Measurements from ENCODE around the gene CLMP. TPM values are rescaled to one million over a fixed set of nuclear protein-coding genes. Genes with fewer than 3 reads are reported as not detected.

The CLMP gene
- polyA plus RNA-seq, 2 of the 4 experiments (the other 2 are of a cell fraction): 15.7 to 17.1 TPM

DNA sequence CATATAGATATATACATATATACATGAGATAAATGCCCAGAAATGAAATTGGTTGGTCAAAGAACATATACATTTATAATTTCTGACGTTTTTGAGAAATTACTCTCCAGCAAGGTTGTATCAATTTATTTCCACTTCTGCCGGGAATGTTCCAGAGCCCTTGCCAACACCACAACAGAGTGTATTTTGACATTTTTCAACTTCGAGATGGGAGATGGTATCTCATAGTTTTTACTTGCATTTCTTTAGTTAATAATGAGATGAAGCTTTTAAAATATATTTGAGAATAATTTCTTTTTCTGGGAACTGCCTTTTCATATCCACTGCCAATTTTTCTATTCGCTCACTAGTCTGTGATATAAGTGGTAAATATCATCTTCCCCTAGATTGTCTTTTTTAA, 19.3 kb upstream of the CLMP start:
- no peak overlapping the region for H3K4me2 ChIP-seq
- WGBS (ENCODE audit: missing lambda C conversion rate): 61% methylated on average over 4 of the region's 4 CpGs
- FAIRE-seq: no peak
- DNase-seq (ENCODE audit: low read depth in 1 of 2, low spot score in 1 of 2): no peak
- H3K9me3 ChIP-seq: no peaks in the 10 kb centered on the region
- TF ChIP-seq RFX5 (IDR thresholded peaks at IDR 0.05) (no peak), HOXB5 (CRISPR knock-in tag; IDR thresholded peaks at IDR 0.05) (no peak), CBX8 (IDR thresholded peaks at IDR 0.05) (no peak), CHD2 (IDR thresholded peaks at IDR 0.05; ENCODE audit: low read length, partially characterized antibody) (no peak), CHD4 (IDR thresholded peaks at IDR 0.05; ENCODE audit: borderline replicate concordance) (no peak), ESRRA (IDR thresholded peaks at IDR 0.05; ENCODE audit: borderline replicate concordance, low read length) (no peak), BHLHE40 (IDR thresholded peaks at IDR 0.05; ENCODE audit: low read depth, low read length) (no peak), NR3C1 (IDR thresholded peaks at IDR 0.05) (no peak), EHF (CRISPR knock-in tag; IDR thresholded peaks at IDR 0.05) (no peak), HOXA7 (CRISPR knock-in tag; IDR thresholded peaks at IDR 0.05) (no peak), RAD21 (conservative IDR thresholded peaks at IDR 0.05 in 1 of 2, IDR thresholded peaks at IDR 0.05 in 1 of 2) (no peak), ZNF302 (CRISPR knock-in tag; IDR thresholded peaks at IDR 0.05) (no peak), JUNB (IDR thresholded peaks at IDR 0.05) (no peak)
- TF ChIP-seq, protein P1, sequence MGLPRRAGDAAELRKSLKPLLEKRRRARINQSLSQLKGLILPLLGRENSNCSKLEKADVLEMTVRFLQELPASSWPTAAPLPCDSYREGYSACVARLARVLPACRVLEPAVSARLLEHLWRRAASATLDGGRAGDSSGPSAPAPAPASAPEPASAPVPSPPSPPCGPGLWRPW (IDR thresholded peaks at IDR 0.05): no peak
- TF ChIP-seq, protein P2, sequence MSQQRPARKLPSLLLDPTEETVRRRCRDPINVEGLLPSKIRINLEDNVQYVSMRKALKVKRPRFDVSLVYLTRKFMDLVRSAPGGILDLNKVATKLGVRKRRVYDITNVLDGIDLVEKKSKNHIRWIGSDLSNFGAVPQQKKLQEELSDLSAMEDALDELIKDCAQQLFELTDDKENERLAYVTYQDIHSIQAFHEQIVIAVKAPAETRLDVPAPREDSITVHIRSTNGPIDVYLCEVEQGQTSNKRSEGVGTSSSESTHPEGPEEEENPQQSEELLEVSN (IDR thresholded peaks at IDR 0.05; ENCODE audit: borderline replicate concordance, low read depth): no peak
- TF ChIP-seq, protein P3, sequence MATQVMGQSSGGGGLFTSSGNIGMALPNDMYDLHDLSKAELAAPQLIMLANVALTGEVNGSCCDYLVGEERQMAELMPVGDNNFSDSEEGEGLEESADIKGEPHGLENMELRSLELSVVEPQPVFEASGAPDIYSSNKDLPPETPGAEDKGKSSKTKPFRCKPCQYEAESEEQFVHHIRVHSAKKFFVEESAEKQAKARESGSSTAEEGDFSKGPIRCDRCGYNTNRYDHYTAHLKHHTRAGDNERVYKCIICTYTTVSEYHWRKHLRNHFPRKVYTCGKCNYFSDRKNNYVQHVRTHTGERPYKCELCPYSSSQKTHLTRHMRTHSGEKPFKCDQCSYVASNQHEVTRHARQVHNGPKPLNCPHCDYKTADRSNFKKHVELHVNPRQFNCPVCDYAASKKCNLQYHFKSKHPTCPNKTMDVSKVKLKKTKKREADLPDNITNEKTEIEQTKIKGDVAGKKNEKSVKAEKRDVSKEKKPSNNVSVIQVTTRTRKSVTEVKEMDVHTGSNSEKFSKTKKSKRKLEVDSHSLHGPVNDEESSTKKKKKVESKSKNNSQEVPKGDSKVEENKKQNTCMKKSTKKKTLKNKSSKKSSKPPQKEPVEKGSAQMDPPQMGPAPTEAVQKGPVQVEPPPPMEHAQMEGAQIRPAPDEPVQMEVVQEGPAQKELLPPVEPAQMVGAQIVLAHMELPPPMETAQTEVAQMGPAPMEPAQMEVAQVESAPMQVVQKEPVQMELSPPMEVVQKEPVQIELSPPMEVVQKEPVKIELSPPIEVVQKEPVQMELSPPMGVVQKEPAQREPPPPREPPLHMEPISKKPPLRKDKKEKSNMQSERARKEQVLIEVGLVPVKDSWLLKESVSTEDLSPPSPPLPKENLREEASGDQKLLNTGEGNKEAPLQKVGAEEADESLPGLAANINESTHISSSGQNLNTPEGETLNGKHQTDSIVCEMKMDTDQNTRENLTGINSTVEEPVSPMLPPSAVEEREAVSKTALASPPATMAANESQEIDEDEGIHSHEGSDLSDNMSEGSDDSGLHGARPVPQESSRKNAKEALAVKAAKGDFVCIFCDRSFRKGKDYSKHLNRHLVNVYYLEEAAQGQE (IDR thresholded peaks at IDR 0.05): no peak
- TF ChIP-seq, protein P4, sequence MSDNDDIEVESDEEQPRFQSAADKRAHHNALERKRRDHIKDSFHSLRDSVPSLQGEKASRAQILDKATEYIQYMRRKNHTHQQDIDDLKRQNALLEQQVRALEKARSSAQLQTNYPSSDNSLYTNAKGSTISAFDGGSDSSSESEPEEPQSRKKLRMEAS (IDR thresholded peaks at IDR 0.05): no peak
- TF ChIP-seq, protein P5, sequence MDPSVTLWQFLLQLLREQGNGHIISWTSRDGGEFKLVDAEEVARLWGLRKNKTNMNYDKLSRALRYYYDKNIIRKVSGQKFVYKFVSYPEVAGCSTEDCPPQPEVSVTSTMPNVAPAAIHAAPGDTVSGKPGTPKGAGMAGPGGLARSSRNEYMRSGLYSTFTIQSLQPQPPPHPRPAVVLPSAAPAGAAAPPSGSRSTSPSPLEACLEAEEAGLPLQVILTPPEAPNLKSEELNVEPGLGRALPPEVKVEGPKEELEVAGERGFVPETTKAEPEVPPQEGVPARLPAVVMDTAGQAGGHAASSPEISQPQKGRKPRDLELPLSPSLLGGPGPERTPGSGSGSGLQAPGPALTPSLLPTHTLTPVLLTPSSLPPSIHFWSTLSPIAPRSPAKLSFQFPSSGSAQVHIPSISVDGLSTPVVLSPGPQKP (IDR thresholded peaks at IDR 0.05; ENCODE audit: low read depth, low read length): no peak
- POLR2A ChIA-PET: no interaction called here
- ATAC-seq: no peak
- H3K4me1 ChIP-seq: peaks cover 22% of the 10 kb centered on the region
- CTCF ChIA-PET: no interaction called here
- no peak overlapping the region for H3K4me3 ChIP-seq
- no peak overlapping the region for H3K27ac ChIP-seq

DNA sequence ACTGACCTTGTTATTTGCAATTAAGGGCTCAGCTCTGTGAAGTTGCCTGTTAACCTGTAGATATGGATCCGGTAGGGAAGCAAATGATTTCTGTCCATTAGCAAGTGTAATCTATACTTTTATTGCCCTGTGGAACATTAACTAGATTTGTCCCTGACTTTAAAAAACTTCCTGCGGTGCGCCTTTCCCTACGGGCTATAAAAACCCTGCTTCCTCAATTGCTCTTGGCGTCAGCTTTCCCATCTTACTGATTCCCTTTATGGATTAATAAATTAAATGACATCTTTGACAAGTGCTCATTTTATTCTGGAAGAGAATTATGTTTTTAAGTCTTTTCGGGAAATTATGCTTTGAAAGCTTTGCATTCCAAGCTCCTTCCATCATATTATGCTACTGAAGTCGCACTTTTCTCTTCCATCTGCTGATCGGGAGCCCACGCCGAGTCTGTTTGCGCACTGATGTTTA, 18.3 kb upstream of the CLMP start:
- no peak overlapping the region for H3K4me2 ChIP-seq
- no peak overlapping the region for H3K27ac ChIP-seq
- ChIA-PET POLR2A (no interaction called here), CTCF (interaction anchor here (0.9 kb wide), 1 partner anchor 101 kb away, joined by 4 read pairs; no protein-coding TSS in a partner anchor)
- H3K4me1 ChIP-seq: peaks cover 11% of the 10 kb centered on the region
- H3K9me3 ChIP-seq: no peaks in the 10 kb centered on the region
- 89% methylated on average over 11 of the region's 11 CpGs for WGBS (ENCODE audit: missing lambda C conversion rate)
- DNase-seq (ENCODE audit: low read depth in 1 of 2, low spot score in 1 of 2): no peak
- no peak for ATAC-seq
- FAIRE-seq: no peak
- no peak for TF ChIP-seq ZFP36 (IDR thresholded peaks at IDR 0.05; ENCODE audit: borderline replicate concordance, partially characterized antibody)
- TF ChIP-seq, protein P6, sequence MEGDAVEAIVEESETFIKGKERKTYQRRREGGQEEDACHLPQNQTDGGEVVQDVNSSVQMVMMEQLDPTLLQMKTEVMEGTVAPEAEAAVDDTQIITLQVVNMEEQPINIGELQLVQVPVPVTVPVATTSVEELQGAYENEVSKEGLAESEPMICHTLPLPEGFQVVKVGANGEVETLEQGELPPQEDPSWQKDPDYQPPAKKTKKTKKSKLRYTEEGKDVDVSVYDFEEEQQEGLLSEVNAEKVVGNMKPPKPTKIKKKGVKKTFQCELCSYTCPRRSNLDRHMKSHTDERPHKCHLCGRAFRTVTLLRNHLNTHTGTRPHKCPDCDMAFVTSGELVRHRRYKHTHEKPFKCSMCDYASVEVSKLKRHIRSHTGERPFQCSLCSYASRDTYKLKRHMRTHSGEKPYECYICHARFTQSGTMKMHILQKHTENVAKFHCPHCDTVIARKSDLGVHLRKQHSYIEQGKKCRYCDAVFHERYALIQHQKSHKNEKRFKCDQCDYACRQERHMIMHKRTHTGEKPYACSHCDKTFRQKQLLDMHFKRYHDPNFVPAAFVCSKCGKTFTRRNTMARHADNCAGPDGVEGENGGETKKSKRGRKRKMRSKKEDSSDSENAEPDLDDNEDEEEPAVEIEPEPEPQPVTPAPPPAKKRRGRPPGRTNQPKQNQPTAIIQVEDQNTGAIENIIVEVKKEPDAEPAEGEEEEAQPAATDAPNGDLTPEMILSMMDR (IDR thresholded peaks at IDR 0.05): no peak
- no peak for TF ChIP-seq GATA3 (IDR thresholded peaks at IDR 0.05; ENCODE audit: borderline replicate concordance)
- no peak for TF ChIP-seq NFE2L2 (conservative IDR thresholded peaks at IDR 0.05; ENCODE audit: low read length)
- no peak for TF ChIP-seq POLR2AphosphoS2 (conservative IDR thresholded peaks at IDR 0.05; ENCODE audit: low read length)
- no peak for TF ChIP-seq ZNF302 (CRISPR knock-in tag; IDR thresholded peaks at IDR 0.05)
- TF ChIP-seq CEBPB (IDR thresholded peaks at IDR 0.05): no peak
- no peak for TF ChIP-seq HEYL (CRISPR knock-in tag; IDR thresholded peaks at IDR 0.05)
- TF ChIP-seq, protein P7, sequence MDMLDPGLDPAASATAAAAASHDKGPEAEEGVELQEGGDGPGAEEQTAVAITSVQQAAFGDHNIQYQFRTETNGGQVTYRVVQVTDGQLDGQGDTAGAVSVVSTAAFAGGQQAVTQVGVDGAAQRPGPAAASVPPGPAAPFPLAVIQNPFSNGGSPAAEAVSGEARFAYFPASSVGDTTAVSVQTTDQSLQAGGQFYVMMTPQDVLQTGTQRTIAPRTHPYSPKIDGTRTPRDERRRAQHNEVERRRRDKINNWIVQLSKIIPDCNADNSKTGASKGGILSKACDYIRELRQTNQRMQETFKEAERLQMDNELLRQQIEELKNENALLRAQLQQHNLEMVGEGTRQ (IDR thresholded peaks at IDR 0.05): no peak
- no peak for TF ChIP-seq FOSL2 (IDR thresholded peaks at IDR 0.05)
- no peak for TF ChIP-seq FOSL2 (CRISPR knock-in tag; IDR thresholded peaks at IDR 0.05)
- no peak for TF ChIP-seq RAD21 (conservative IDR thresholded peaks at IDR 0.05 in 1 of 2, IDR thresholded peaks at IDR 0.05 in 1 of 2)
- TF ChIP-seq, protein P4 (IDR thresholded peaks at IDR 0.05): no peak
- TF ChIP-seq POLR2A (IDR thresholded peaks at IDR 0.05; ENCODE audit: low read length): no peak
- no peak for TF ChIP-seq RFX5 (IDR thresholded peaks at IDR 0.05)
- no peak for TF ChIP-seq JUNB (IDR thresholded peaks at IDR 0.05)
- no peak for TF ChIP-seq MYC (IDR thresholded peaks at IDR 0.05; ENCODE audit: borderline replicate concordance, low read length)
- no peak overlapping the region for H3K4me3 ChIP-seq
